H1 (cell line): ENCODE data around the gene RNPS1. TPM values are rescaled to one million over a fixed set of nuclear protein-coding genes. Genes with fewer than 3 reads are reported as not detected.

Experiments used
- CTCF ChIA-PET: fragments of 300-600 bp; sonication (Branson Sonifier 250); formaldehyde crosslinking; loops from one replicate; lab custom pipeline; 2021; ENCODE audit not compliant: partially characterized antibody; lab: Charles Lee
- POLR2A ChIA-PET: fragments of 300-600 bp; sonication (Branson Sonifier 250); formaldehyde crosslinking; loops from one replicate; lab custom pipeline; 2021; ENCODE audit warnings: inconsistent platforms; ENCODE audit not compliant: partially characterized antibody; lab: Charles Lee
- DNase-seq, 2 experiments: peaks; one replicate each; pipeline versions ENCODE4 v3.0.0 to v3.0.0-alpha.2; 2010 to 2022; ENCODE audit warnings: low spot score in 2 of 2, low read depth in 1 of 2, mixed read lengths in 1 of 2
- FAIRE-seq: peaks from 2 replicates; lab custom pipeline; 2011; peaks lifted over from hg19 to GRCh38; lab: Jason Lieb, UNC
- H2AFZ ChIP-seq: 2 replicates; pipeline ENCODE4 v1.8.1; 2012; ENCODE audit warnings: low read length, inconsistent platforms
- H2AK5ac ChIP-seq: 2 replicates; pipeline ENCODE4 v1.6.1; 2013; ENCODE audit warnings: low read depth, low read length
- H2BK120ac ChIP-seq: replicated peaks from 2 replicates; pipeline ENCODE3; 2013; ENCODE audit warnings: low read depth, low read length, inconsistent platforms
- H2BK12ac ChIP-seq: 2 replicates; pipeline ENCODE4 v1.6.1; 2013; ENCODE audit warnings: low read depth, low read length
- H2BK15ac ChIP-seq: 2 replicates; pipeline ENCODE4 v1.6.1; 2013; ENCODE audit warnings: low read length
- H2BK20ac ChIP-seq: 2 replicates; pipeline ENCODE4 v1.6.1; 2013; ENCODE audit warnings: low read length
- H2BK5ac ChIP-seq: 2 replicates; pipeline ENCODE4 v1.6.1; 2013; ENCODE audit warnings: low read depth, low read length
- H3K14ac ChIP-seq: 2 replicates; pipeline ENCODE4 v1.6.1; 2013; ENCODE audit warnings: inconsistent platforms; ENCODE audit not compliant: insufficient read length
- H3K18ac ChIP-seq: 2 replicates; pipeline ENCODE4 v1.6.1; 2013; ENCODE audit warnings: low read length; ENCODE audit errors: extremely low read depth
- H3K23ac ChIP-seq: 2 replicates; pipeline ENCODE4 v1.6.1; 2013; ENCODE audit warnings: inconsistent platforms; ENCODE audit not compliant: insufficient read length
- H3K23me2 ChIP-seq: 2 replicates; pipeline ENCODE4 v1.6.1; 2013; ENCODE audit warnings: low read depth, low read length
- H3K27ac ChIP-seq: 2 replicates; pipeline ENCODE4 v1.6.1; 2011; ENCODE audit warnings: low read depth, low read length, inconsistent platforms
- H3K27me3 ChIP-seq, 4 experiments: replicated peaks in 1 of 4; 1 replicate in 1 of 4; 2 replicates in 3 of 4; pipeline versions ENCODE4 v1.6.1 to v1.8.1; 2011 to 2013; ENCODE audit warnings: low read length in 3 of 4, mild to moderate bottlenecking in 3 of 4, inconsistent platforms in 2 of 4, mixed read lengths in 2 of 4, moderate library complexity in 1 of 4; ENCODE audit not compliant: control insufficient read depth in 3 of 4, insufficient read depth in 3 of 4; ENCODE audit errors: extremely low read depth in 1 of 4
- H3K36me3 ChIP-seq, 4 experiments: 2 replicates each; pipeline versions ENCODE4 v1.6.1 to v1.8.1; 2011 to 2013; ENCODE audit warnings: mild to moderate bottlenecking in 4 of 4, low read length in 3 of 4, moderate library complexity in 2 of 4, control low read depth in 1 of 4, inconsistent platforms in 1 of 4; ENCODE audit not compliant: insufficient read depth in 4 of 4, control insufficient read depth in 2 of 4
- H3K4ac ChIP-seq: replicated peaks from 2 replicates; pipeline ENCODE3; 2013; ENCODE audit warnings: low read length, low read depth, mixed read lengths, inconsistent platforms; ENCODE audit not compliant: insufficient read length
- H3K4me1 ChIP-seq, 4 experiments: replicated peaks in 1 of 4; 1 replicate in 1 of 4; 2 replicates in 3 of 4; pipeline versions ENCODE4 v1.6.1 to v1.8.1; 2011 to 2013; ENCODE audit warnings: low read length in 3 of 4, inconsistent platforms in 2 of 4, mixed read lengths in 1 of 4; ENCODE audit not compliant: insufficient read depth in 4 of 4, control insufficient read depth in 3 of 4
- H3K4me2 ChIP-seq, 2 experiments: 2 replicates each; pipeline versions ENCODE4 v1.6.1 to v1.8.1; 2011 to 2013; ENCODE audit warnings: low read depth in 2 of 2, low read length in 2 of 2, control low read depth in 1 of 2, inconsistent platforms in 1 of 2, mild to moderate bottlenecking in 1 of 2; ENCODE audit not compliant: insufficient read depth in 1 of 2
- H3K4me3 ChIP-seq, 4 experiments: fragments of 200-600, 300-600 bp in 1 of 4; sonication (generic), shearing (Covaris generic), sonication (Bioruptor Twin) in 1 of 4; 2 replicates each; pipeline versions ENCODE4 v1.5.1 to v1.8.1; 2011 to 2016; ENCODE audit warnings: low read length in 4 of 4, low read depth in 3 of 4, control low read depth in 2 of 4, inconsistent platforms in 2 of 4, mild to moderate bottlenecking in 2 of 4, mixed read lengths in 1 of 4, moderate library complexity in 1 of 4; ENCODE audit not compliant: insufficient read depth in 2 of 4; ENCODE audit errors: extremely low read depth in 1 of 4
- H3K56ac ChIP-seq: replicated peaks from 2 replicates; pipeline ENCODE3; 2013; ENCODE audit warnings: low read depth, mild to moderate bottlenecking, mixed read lengths, low read length, inconsistent platforms; ENCODE audit not compliant: insufficient read length
- H3K79me1 ChIP-seq: 2 replicates; pipeline ENCODE4 v1.6.1; 2013; ENCODE audit warnings: low read depth, low read length, control low read depth
- H3K79me2 ChIP-seq, 2 experiments: 2 replicates each; pipeline versions ENCODE4 v1.6.1 to v1.8.1; 2012 to 2013; ENCODE audit warnings: low read length in 2 of 2, mild to moderate bottlenecking in 2 of 2, inconsistent platforms in 1 of 2; ENCODE audit not compliant: insufficient read depth in 2 of 2, control insufficient read depth in 1 of 2
- H3K9ac ChIP-seq, 4 experiments: replicated peaks in 1 of 4; 1 replicate in 1 of 4; 2 replicates in 3 of 4; pipeline versions ENCODE4 v1.6.1 to v1.8.1; 2011 to 2013; ENCODE audit warnings: low read depth in 3 of 4, low read length in 3 of 4, control low read depth in 2 of 4, mild to moderate bottlenecking in 2 of 4, moderate library complexity in 2 of 4, inconsistent platforms in 1 of 4; ENCODE audit errors: extremely low read depth in 1 of 4
- H3K9me3 ChIP-seq, 2 experiments: 2 replicates each; pipeline versions ENCODE4 v1.6.1 to v1.8.1; 2012 to 2013; ENCODE audit warnings: mild to moderate bottlenecking in 2 of 2, moderate library complexity in 2 of 2, control low read depth in 1 of 2, inconsistent platforms in 1 of 2, low read depth in 1 of 2, low read length in 1 of 2, mixed read lengths in 1 of 2; ENCODE audit not compliant: insufficient read depth in 2 of 2
- H4K20me1 ChIP-seq, 2 experiments: replicated peaks in 1 of 2; 2 replicates each; pipeline versions ENCODE3 to v1.8.1; 2011 to 2013; ENCODE audit warnings: inconsistent platforms in 2 of 2, low read length in 2 of 2, mild to moderate bottlenecking in 1 of 2; ENCODE audit not compliant: insufficient read depth in 2 of 2, control insufficient read depth in 1 of 2
- H4K5ac ChIP-seq: 2 replicates; pipeline ENCODE4 v1.6.1; 2013; ENCODE audit warnings: low read length, low read depth, mixed read lengths, inconsistent platforms; ENCODE audit not compliant: insufficient read length
- H4K8ac ChIP-seq: 2 replicates; pipeline ENCODE4 v1.8.0; 2013; ENCODE audit warnings: mild to moderate bottlenecking, moderate library complexity, low read length, inconsistent platforms; ENCODE audit not compliant: insufficient read depth; ENCODE audit errors: extremely low read depth
- H4K91ac ChIP-seq: replicated peaks from 2 replicates; pipeline ENCODE3; 2013; ENCODE audit warnings: low read length, mixed read lengths, inconsistent platforms; ENCODE audit not compliant: insufficient read length
- BCL11A ChIP-seq, 2 experiments: IDR thresholded peaks; one replicate each; pipeline ENCODE4 v1.6.1; 2011; ENCODE audit warnings: low read depth in 2 of 2, low read length in 2 of 2, mild to moderate bottlenecking in 2 of 2
- BRCA1 ChIP-seq: IDR thresholded peaks from 2 replicates; pipeline ENCODE4 v1.6.1; 2012; ENCODE audit warnings: low read depth, low read length, improper control_type of control experiment
- CBX5 ChIP-seq: fragments of 300-800, 300-1000 bp; sonication (generic); IDR thresholded peaks from 2 replicates; pipeline ENCODE4 v1.7.1; 2016; ENCODE audit warnings: antibody characterized with exemption, low read length, low read depth
- JUN ChIP-seq: IDR thresholded peaks from 2 replicates; pipeline ENCODE4 v1.6.1; 2011; ENCODE audit warnings: low read depth, mild to moderate bottlenecking, improper control_type of control experiment, low read length
- SIN3A ChIP-seq, 2 experiments: IDR thresholded peaks in 1 of 2; conservative IDR thresholded peaks in 1 of 2; 2 replicates each; pipeline ENCODE4 v1.6.1; 2011 to 2012; ENCODE audit warnings: low read length in 2 of 2, improper control_type of control experiment in 1 of 2, low read depth in 1 of 2, mild to moderate bottlenecking in 1 of 2
- SP2 ChIP-seq: IDR thresholded peaks from 2 replicates; pipeline ENCODE4 v1.6.1; 2012; ENCODE audit warnings: mild to moderate bottlenecking, low read length, inconsistent platforms
- SP4 ChIP-seq: IDR thresholded peaks from 2 replicates; pipeline ENCODE4 v1.6.1; 2012; ENCODE audit warnings: low read length, inconsistent platforms
- SRF ChIP-seq: IDR thresholded peaks from 2 replicates; pipeline ENCODE4 v1.6.1; 2011; ENCODE audit warnings: mild to moderate bottlenecking, low read depth, low read length, moderate library complexity
- TEAD4 ChIP-seq: IDR thresholded peaks from 2 replicates; pipeline ENCODE4 v1.6.1; 2012; ENCODE audit warnings: low read depth, low read length, inconsistent platforms, mixed read lengths
- WGBS, 2 experiments: shearing (Covaris generic) in 1 of 2; methylation state at CpG; one replicate each; pipeline versions ENCODE4 v1.1.6 to v1.1.7; 2013 to 2015; ENCODE audit warnings: low lambda C conversion rate in 2 of 2, mixed read lengths in 2 of 2, inconsistent platforms in 1 of 2, low coverage in 1 of 2, missing lambda C conversion rate in 1 of 2; ENCODE audit not compliant: insufficient replicate concordance in 2 of 2, insufficient coverage in 1 of 2, insufficient read length in 1 of 2; ENCODE audit errors: extremely low coverage in 1 of 2, missing lambda C conversion rate in 1 of 2; 5-methylcytosine and 5-hydroxymethylcytosine counted together
- polyA plus RNA-seq, 7 experiments: library from polyadenylated mRNA; depleted of rRNA in 3 of 7; stranded (reverse) in 5 of 7; unstranded in 2 of 7; fragments of >200 nt in 5 of 7; fragments of 200-250 nt in 2 of 7; gene quantifications; 1 replicate in 5 of 7; 2 replicates in 1 of 7; 4 replicates in 1 of 7; pipeline versions ENCODE4 v1.2.1 to v1.2.3, GENCODE V29; 2011 to 2013; ENCODE audit warnings: missing spikeins in 2 of 7, mixed read lengths in 2 of 7
- total RNA-seq: library from RNA; stranded (reverse); fragmentation: NEBNext Ultra II Directional; extraction: Animal tissue kit (Norgen Biotek cat#: 25700); gene quantifications from 2 replicates; pipeline ENCODE4 v1.2.1, GENCODE V29; 2021
- TF ChIP-seq, protein P1 (sequence below): IDR thresholded peaks from 2 replicates; pipeline ENCODE4 v1.6.1; 2012; ENCODE audit warnings: low read length, inconsistent platforms
- TF ChIP-seq, protein P2 (sequence below): IDR thresholded peaks from 2 replicates; pipeline ENCODE4 v1.6.1; 2012; ENCODE audit warnings: inconsistent platforms

Gene RNPS1
- total and polyA plus RNA-seq, 2 of the 8 experiments (the other 6 are each of a cell fraction or from before 2014, with no cell fraction given), result 330 to 350 TPM

DNA sequence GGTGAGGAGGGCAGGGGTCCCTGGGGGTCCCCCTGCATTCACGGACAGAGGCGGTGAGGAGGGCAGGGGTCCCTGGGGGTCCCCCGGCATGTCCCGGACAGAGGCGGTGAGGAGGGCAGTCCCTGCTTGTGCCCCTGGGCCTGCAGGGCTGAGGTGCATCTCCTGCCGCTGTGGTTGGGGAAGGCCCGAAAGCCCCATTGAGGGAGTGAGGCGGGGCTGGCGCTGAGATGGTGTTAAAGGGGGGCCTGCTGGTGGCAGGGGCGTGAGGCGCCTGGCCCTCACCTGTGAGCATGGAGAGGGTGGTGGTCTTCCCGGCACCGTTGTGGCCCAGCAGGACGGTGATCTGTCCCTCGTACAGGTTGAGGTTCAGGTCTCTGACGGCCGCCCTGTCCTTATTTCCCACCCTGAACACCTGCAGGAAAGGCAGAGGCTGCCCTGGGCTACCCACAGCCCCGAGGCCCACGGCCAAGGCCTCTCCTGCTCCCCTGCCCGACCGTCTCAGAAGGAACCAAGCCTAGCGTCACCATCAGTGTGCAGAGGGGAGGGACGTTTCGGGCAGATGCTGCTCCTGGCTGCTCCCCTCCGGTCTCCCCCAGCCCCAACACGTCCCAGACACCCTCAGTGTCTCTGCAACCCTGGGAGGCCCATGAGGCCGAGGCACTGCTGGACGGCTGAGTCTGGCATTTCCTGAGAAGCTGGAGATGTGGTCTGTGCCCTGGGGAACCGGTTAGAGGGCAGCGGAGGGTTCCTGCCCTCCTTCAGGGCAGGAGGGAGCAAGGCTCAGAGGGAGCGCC is 31.4 kb upstream of the RNPS1 start:
- no peak overlapping the region for H3K27ac ChIP-seq
- no peak overlapping the region for H3K14ac ChIP-seq
- H3K4me1 ChIP-seq, result peaks cover 0 to 4% (median 1%) of the 10 kb centered on the region in 4 experiments; a peak in 3 of 7 replicates
- no peak overlapping the region for H3K23ac ChIP-seq
- H3K79me2 ChIP-seq, result no peaks in the 10 kb centered on the region
- no peak overlapping the region for H2BK12ac ChIP-seq
- no peaks in the 10 kb centered on the region for H3K27me3 ChIP-seq
- H3K9ac ChIP-seq, result no peak overlapping the region
- no peak overlapping the region for H3K4ac ChIP-seq
- H3K23me2 ChIP-seq, result no peaks in the 10 kb centered on the region
- DNase-seq (no peak), FAIRE-seq (no peak)
- no peak overlapping the region for H2AFZ ChIP-seq
- H4K5ac ChIP-seq, result no peak overlapping the region
- H3K9me3 ChIP-seq, result no peaks in the 10 kb centered on the region
- ChIA-PET CTCF (interaction anchor here (0.6 to 1.2 kb wide), 3 partner anchors 10 to 1320 kb away, joined by 3 to 6 read pairs (median 3); no protein-coding TSS in a partner anchor), POLR2A (no interaction called here)
- H4K91ac ChIP-seq, result no peak overlapping the region
- no peak overlapping the region for H2BK120ac ChIP-seq
- H3K4me3 ChIP-seq, result no peak overlapping the region
- no peak overlapping the region for H3K56ac ChIP-seq
- H3K79me1 ChIP-seq, result no peaks in the 10 kb centered on the region
- no peak overlapping the region for H2BK15ac ChIP-seq
- H2AK5ac ChIP-seq, result no peak overlapping the region
- 89% methylated on average over 27 of the region's 31 CpGs; no CpG with 5 or more reads in 1 of the 2 experiments for WGBS, 2 experiments
- no peak overlapping the region for H2BK5ac ChIP-seq
- no peaks in the 10 kb centered on the region for H4K20me1 ChIP-seq
- H3K4me2 ChIP-seq, result no peak overlapping the region
- H3K18ac ChIP-seq, result no peak overlapping the region
- H2BK20ac ChIP-seq, result no peak overlapping the region
- no peaks in the 10 kb centered on the region; a peak in 1 of 8 replicates for H3K36me3 ChIP-seq
- H4K8ac ChIP-seq, result 0 out of 2 replicates have a peak overlapping the region, but pooled peaks have one; percentile 51
- TF ChIP-seq, protein P1, sequence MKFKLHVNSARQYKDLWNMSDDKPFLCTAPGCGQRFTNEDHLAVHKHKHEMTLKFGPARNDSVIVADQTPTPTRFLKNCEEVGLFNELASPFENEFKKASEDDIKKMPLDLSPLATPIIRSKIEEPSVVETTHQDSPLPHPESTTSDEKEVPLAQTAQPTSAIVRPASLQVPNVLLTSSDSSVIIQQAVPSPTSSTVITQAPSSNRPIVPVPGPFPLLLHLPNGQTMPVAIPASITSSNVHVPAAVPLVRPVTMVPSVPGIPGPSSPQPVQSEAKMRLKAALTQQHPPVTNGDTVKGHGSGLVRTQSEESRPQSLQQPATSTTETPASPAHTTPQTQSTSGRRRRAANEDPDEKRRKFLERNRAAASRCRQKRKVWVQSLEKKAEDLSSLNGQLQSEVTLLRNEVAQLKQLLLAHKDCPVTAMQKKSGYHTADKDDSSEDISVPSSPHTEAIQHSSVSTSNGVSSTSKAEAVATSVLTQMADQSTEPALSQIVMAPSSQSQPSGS, result no peak
- TF ChIP-seq TEAD4 (no peak), JUN (no peak), SRF (no peak), BCL11A (IDR thresholded peaks at IDR 0.05; ENCODE audit: low read depth in 2 of 2, low read length in 2 of 2) (no peak), BRCA1 (no peak), SP4 (no peak), CBX5 (no peak), SIN3A (conservative IDR thresholded peaks at IDR 0.05 in 1 of 2, IDR thresholded peaks at IDR 0.05 in 1 of 2; ENCODE audit: low read depth in 1 of 2, low read length in 2 of 2) (no peak), SP2 (no peak)
- TF ChIP-seq, protein P2, sequence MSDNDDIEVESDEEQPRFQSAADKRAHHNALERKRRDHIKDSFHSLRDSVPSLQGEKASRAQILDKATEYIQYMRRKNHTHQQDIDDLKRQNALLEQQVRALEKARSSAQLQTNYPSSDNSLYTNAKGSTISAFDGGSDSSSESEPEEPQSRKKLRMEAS, result no peak
